OCI-LY1 (cell line): ENCODE measurements around the gene HOXD10.

ENCODE experiments used
- H2AFZ ChIP-seq: fragments of 200-600 bp; sonication (generic), shearing (Covaris generic); 2 replicates; pipeline ENCODE4 v1.6.0; 2014; ENCODE audit warnings: antibody characterized with exemption, mild to moderate bottlenecking, low read length
- H3F3A ChIP-seq: fragments of 200-600 bp; sonication (generic), shearing (Covaris generic); 2 replicates; pipeline ENCODE4 v1.6.0; 2014; ENCODE audit warnings: mild to moderate bottlenecking, antibody characterized with exemption, low read length, moderate library complexity; ENCODE audit not compliant: insufficient read depth
- H3K27ac ChIP-seq: fragments of 200-600 bp; sonication (generic); 2 replicates; pipeline ENCODE4 v1.5.1; 2014; ENCODE audit warnings: low read length, mixed run types, mild to moderate bottlenecking, low read depth; ENCODE audit not compliant: poor library complexity, severe bottlenecking
- H3K27me3 ChIP-seq: fragments of 200-600 bp; sonication (generic); 2 replicates; pipeline ENCODE4 v1.6.0; 2014; ENCODE audit warnings: antibody characterized with exemption, mild to moderate bottlenecking, low read length, moderate library complexity; ENCODE audit not compliant: insufficient read depth
- H3K36me3 ChIP-seq: fragments of 200-600 bp; sonication (generic); 2 replicates; pipeline ENCODE4 v1.6.1; 2014; ENCODE audit warnings: mild to moderate bottlenecking, antibody characterized with exemption, low read length, moderate library complexity, mixed read lengths; ENCODE audit not compliant: insufficient read depth
- H3K4me1 ChIP-seq: fragments of 200-600 bp; sonication (generic); 2 replicates; pipeline ENCODE4 v1.5.1; 2014; ENCODE audit warnings: mild to moderate bottlenecking, low read length, moderate library complexity; ENCODE audit not compliant: insufficient read depth, severe bottlenecking
- H3K4me2 ChIP-seq: fragments of 200-600 bp; sonication (generic), shearing (Covaris generic); 2 replicates; pipeline ENCODE4 v1.6.1; 2014; ENCODE audit warnings: low read length
- H3K4me3 ChIP-seq: fragments of 200-600 bp; sonication (generic); 2 replicates; pipeline ENCODE4 v1.5.1; 2014; ENCODE audit warnings: low read length, low read depth, mild to moderate bottlenecking, mixed read lengths; ENCODE audit not compliant: poor library complexity, severe bottlenecking
- H3K79me2 ChIP-seq: fragments of 200-600 bp; shearing (Covaris generic); 2 replicates; pipeline ENCODE4 v1.6.1; 2016; ENCODE audit warnings: mixed run types, low read length, mixed read lengths; ENCODE audit not compliant: insufficient read depth
- H3K9ac ChIP-seq: fragments of 200-600 bp; sonication (generic), shearing (Covaris generic); 2 replicates; pipeline ENCODE4 v1.6.1; 2014; ENCODE audit warnings: mild to moderate bottlenecking, low read length, mixed read lengths
- H3K9me2 ChIP-seq: fragments of 200-600 bp; sonication (generic), shearing (Covaris generic); 2 replicates; pipeline ENCODE4 v1.6.1; 2014; ENCODE audit warnings: low read depth, mild to moderate bottlenecking, low read length, mixed read lengths
- H3K9me3 ChIP-seq: fragments of 200-600 bp; shearing (Covaris generic); 2 replicates; pipeline ENCODE4 v1.6.1; 2014; ENCODE audit warnings: low read length, mixed read lengths
- H4K20me1 ChIP-seq: fragments of 200-600 bp; sonication (generic), shearing (Covaris generic); 2 replicates; pipeline ENCODE4 v1.6.0; 2016; ENCODE audit warnings: mild to moderate bottlenecking, low read length; ENCODE audit not compliant: insufficient read depth
- EZH2 ChIP-seq: fragments of 200-600 bp; sonication (generic), shearing (Covaris generic); IDR thresholded peaks from 2 replicates; pipeline ENCODE4 v1.8.0; 2017; ENCODE audit warnings: borderline replicate concordance, mixed run types, mild to moderate bottlenecking, antibody characterized with exemption, low read length, moderate library complexity, mixed read lengths
- TF ChIP-seq, protein P1 (sequence below): fragments of 200-600 bp; sonication (generic), shearing (Covaris generic); IDR thresholded peaks from 2 replicates; pipeline ENCODE4 v1.5.1; 2017; ENCODE audit warnings: mild to moderate bottlenecking, antibody characterized with exemption, low read length, moderate library complexity, mixed read lengths

HOXD10 gene

DNA sequence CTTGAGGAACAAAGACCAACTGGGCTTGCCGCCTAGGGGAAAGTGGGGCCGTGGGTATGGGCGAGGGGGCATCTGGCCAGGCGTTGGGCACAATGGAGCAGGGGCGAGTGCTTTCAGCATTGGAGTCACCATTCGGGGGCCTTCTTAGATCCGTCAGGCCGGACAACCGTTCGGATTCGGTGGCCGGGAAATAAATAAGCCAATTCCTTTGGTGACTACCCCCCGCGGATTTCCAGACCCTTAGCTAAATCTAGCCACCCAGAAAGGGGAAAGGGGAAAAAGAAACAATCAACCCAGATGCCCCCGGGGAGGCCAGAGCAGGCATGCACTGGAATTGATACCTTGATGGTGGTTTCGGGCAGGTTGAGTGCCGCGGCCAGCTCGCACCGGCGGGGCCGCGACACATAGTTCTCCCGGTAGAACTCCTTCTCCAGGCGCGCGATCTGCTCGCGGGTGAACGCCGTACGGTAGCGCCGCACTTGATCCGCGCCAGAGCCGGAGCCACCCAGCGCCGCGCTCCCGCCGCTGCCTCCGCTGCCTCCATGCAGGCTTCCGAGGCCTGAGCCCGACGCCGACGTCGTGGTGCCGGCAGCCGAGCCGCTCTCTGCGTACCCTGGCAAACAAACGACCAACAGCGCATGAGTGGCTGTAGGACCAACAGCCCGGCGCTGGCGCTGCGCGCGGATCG lies 34.6 kb upstream of the HOXD10 start:
- no peaks in the 10 kb centered on the region for H3K9me3 ChIP-seq
- H3K36me3 ChIP-seq: no peaks in the 10 kb centered on the region
- no peaks in the 10 kb centered on the region for H3K79me2 ChIP-seq
- no peak overlapping the region for H2AFZ ChIP-seq
- no peak overlapping the region for H3K4me2 ChIP-seq
- H3K27me3 ChIP-seq: no peaks in the 10 kb centered on the region
- no peaks in the 10 kb centered on the region for H3K9me2 ChIP-seq
- no peaks in the 10 kb centered on the region for H4K20me1 ChIP-seq
- H3K4me1 ChIP-seq: no peaks in the 10 kb centered on the region
- no peak overlapping the region for H3K27ac ChIP-seq
- H3F3A ChIP-seq: no peaks in the 10 kb centered on the region
- no peak for TF ChIP-seq EZH2
- TF ChIP-seq, protein P1, sequence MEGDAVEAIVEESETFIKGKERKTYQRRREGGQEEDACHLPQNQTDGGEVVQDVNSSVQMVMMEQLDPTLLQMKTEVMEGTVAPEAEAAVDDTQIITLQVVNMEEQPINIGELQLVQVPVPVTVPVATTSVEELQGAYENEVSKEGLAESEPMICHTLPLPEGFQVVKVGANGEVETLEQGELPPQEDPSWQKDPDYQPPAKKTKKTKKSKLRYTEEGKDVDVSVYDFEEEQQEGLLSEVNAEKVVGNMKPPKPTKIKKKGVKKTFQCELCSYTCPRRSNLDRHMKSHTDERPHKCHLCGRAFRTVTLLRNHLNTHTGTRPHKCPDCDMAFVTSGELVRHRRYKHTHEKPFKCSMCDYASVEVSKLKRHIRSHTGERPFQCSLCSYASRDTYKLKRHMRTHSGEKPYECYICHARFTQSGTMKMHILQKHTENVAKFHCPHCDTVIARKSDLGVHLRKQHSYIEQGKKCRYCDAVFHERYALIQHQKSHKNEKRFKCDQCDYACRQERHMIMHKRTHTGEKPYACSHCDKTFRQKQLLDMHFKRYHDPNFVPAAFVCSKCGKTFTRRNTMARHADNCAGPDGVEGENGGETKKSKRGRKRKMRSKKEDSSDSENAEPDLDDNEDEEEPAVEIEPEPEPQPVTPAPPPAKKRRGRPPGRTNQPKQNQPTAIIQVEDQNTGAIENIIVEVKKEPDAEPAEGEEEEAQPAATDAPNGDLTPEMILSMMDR: no peak
- no peak overlapping the region for H3K9ac ChIP-seq
- H3K4me3 ChIP-seq: no peak overlapping the region

- Histone ChIP-seq H3F3A (no peaks in the 10 kb centered on the region), H3K79me2 (no peaks in the 10 kb centered on the region), H3K36me3 (no peaks in the 10 kb centered on the region), H3K27ac (no peak overlapping the region), H4K20me1 (no peaks in the 10 kb centered on the region), H3K9ac (no peak overlapping the region), H3K4me2 (no peak overlapping the region), H3K9me2 (no peaks in the 10 kb centered on the region), H3K9me3 (no peaks in the 10 kb centered on the region), H3K4me1 (no peaks in the 10 kb centered on the region), H2AFZ (no peak overlapping the region), H3K4me3 (no peak overlapping the region), H3K27me3 (no peaks in the 10 kb centered on the region)
- TF ChIP-seq, protein P1: no peak
- no peak for TF ChIP-seq EZH2
Measured at GRCh38 chr2:176082525-176082823, 34.1 kb upstream of the HOXD10 start.

GRCh38 chr2:176082824-176083751 lies 33.5 kb upstream of the HOXD10 start:
- Histone ChIP-seq H2AFZ (no peak overlapping the region), H3K79me2 (no peaks in the 10 kb centered on the region), H3K9me2 (no peaks in the 10 kb centered on the region), H3K9me3 (no peaks in the 10 kb centered on the region), H3K4me2 (no peak overlapping the region), H3K4me1 (no peaks in the 10 kb centered on the region), H3K36me3 (no peaks in the 10 kb centered on the region), H3K4me3 (no peak overlapping the region), H3K27me3 (no peaks in the 10 kb centered on the region), H3F3A (no peaks in the 10 kb centered on the region), H3K27ac (no peak overlapping the region), H3K9ac (no peak overlapping the region), H4K20me1 (no peaks in the 10 kb centered on the region)
- TF ChIP-seq EZH2: no peak
- TF ChIP-seq, protein P1: no peak
